Measurements from ENCODE around the gene TIMELESS. TPM values are rescaled to one million over a fixed set of nuclear protein-coding genes. Genes with fewer than 3 reads are reported as not detected.

The TIMELESS gene
- total RNA-seq, 4 donors from 2014 or later = 2.6 to 3.1 (median 3.0) TPM

DNA sequence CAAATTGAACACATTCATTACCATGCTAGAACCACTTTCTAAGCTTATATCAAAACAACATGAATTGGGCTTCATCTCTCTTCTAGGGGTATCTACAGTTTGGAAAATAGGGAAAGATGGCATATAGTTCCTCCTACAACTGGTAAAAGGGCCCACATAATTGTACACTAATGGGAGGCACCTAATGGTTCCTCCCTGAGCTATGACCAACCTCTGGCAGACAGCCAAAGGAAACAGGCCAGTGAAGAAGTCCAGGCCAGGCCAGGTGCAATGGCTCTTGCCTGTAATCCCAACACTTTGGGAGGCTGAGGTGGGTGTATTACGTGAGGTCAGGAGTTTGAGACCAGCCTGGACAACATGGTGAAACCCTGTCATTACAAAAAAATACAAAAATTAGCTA lies 63.4 kb downstream of the TIMELESS start:
- TF ChIP-seq, protein P1, sequence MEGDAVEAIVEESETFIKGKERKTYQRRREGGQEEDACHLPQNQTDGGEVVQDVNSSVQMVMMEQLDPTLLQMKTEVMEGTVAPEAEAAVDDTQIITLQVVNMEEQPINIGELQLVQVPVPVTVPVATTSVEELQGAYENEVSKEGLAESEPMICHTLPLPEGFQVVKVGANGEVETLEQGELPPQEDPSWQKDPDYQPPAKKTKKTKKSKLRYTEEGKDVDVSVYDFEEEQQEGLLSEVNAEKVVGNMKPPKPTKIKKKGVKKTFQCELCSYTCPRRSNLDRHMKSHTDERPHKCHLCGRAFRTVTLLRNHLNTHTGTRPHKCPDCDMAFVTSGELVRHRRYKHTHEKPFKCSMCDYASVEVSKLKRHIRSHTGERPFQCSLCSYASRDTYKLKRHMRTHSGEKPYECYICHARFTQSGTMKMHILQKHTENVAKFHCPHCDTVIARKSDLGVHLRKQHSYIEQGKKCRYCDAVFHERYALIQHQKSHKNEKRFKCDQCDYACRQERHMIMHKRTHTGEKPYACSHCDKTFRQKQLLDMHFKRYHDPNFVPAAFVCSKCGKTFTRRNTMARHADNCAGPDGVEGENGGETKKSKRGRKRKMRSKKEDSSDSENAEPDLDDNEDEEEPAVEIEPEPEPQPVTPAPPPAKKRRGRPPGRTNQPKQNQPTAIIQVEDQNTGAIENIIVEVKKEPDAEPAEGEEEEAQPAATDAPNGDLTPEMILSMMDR (IDR thresholded peaks at IDR 0.05) = no peak
- TF ChIP-seq POLR2A (IDR thresholded peaks at IDR 0.05) (no peak), EP300 (IDR thresholded peaks at IDR 0.05) (no peak), POLR2AphosphoS5 (IDR thresholded peaks at IDR 0.05) (no peak)
- Histone ChIP-seq H3K27me3 (no peaks in the 10 kb centered on the region), H3K36me3 (no peaks in the 10 kb centered on the region), H3K4me3 (no peak overlapping the region), H3K9me3 (no peaks in the 10 kb centered on the region), H3K27ac (no peak overlapping the region), H3K4me1 (no peaks in the 10 kb centered on the region)
- WGBS, 2 donors (ENCODE audit: low coverage in 1 of 2) = 100% methylated on average over 1 of the region's 1 CpG
- ATAC-seq = no peak

DNA sequence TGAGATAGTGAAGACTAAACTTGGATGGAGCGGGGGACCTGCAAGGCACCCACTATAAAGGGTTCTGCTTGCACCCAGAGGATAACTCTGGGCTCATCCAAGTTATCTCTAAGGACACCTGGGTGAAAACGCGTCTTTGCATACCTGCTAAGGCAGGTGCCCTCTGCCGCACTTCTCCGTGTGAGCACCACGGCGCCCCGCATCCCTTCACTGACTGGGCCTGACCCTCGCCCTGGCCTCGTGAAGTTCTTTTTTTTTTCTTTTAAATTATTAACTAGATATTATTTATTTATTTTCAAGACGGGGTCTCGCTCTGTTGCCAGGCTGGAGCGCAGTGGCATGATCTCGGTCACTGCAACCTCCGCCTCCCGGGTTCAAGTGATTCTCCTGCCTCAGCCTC lies 66.6 kb downstream of the TIMELESS start:
- no peak overlapping the region for H3K27ac ChIP-seq
- no peaks in the 10 kb centered on the region for H3K36me3 ChIP-seq
- WGBS, 2 donors (ENCODE audit: low coverage in 1 of 2) = 86 to 100% methylated on average over 1 to 14 of the region's 16 CpGs
- no peaks in the 10 kb centered on the region for H3K27me3 ChIP-seq
- H3K4me3 ChIP-seq = no peak overlapping the region
- no peaks in the 10 kb centered on the region for H3K4me1 ChIP-seq
- no peak for TF ChIP-seq EP300 (IDR thresholded peaks at IDR 0.05)
- TF ChIP-seq POLR2A (IDR thresholded peaks at IDR 0.05) = no peak
- no peak for TF ChIP-seq POLR2AphosphoS5 (IDR thresholded peaks at IDR 0.05)
- TF ChIP-seq, protein P1 (IDR thresholded peaks at IDR 0.05) = no peak
- H3K9me3 ChIP-seq = no peaks in the 10 kb centered on the region
- no peak for ATAC-seq

DNA sequence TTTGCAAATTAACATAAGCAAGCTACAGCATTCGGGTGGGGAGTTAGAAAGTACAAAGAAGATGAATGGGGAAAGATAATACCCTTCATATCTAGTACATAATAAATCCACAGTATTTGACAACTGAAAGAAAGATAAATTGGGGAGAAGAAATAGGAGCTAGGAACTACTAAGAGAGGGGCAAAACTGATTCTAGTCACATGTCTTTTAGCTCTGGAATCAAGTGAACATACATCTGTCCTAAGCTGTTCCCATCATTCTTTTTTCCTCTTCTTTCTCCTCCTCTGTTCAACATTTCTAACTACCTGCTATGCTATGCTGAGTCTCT lies 71.3 kb downstream of the TIMELESS start:
- 38% methylated on average over 1 of the region's 1 CpG; no CpG with 5 or more reads in 1 of the 2 donors for WGBS, 2 donors (ENCODE audit: low coverage in 1 of 2)
- no peak for TF ChIP-seq POLR2AphosphoS5 (IDR thresholded peaks at IDR 0.05)
- no peaks in the 10 kb centered on the region for H3K4me1 ChIP-seq

DNA sequence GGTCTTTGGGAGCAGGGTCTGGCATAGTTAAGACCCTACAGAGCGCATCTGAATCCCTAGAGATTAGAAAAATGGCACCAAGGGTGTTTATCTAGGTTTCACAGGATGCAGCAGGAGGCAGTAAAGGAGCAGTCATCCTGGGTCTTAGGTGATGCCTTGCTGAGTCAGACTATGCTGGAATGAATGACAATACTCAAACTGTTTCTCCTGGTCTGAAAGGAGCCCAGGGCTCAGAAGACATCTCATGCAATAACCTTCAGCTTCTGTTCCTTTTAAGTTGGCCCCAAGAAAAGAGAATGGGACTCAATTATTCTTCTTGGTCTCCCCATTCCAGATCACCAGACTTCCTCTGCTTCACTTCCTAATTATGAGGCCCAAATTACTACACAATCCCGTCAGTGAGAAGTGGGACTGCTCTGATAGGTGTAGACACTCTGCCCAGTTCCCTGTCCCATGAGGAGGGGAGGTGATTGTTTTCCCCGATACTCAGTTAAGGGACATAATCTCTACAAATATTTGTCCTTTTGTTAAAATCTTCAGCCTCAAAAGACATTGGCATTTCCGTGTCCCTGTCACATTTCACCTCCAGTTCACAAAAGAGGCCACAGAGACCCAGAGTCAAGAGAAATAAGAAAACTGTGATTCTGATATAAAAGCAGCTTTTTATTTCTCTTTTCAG lies 71.8 kb downstream of the TIMELESS start:
- Histone ChIP-seq H3K27me3 (no peaks in the 10 kb centered on the region), H3K9me3 (no peaks in the 10 kb centered on the region), H3K36me3 (no peaks in the 10 kb centered on the region), H3K4me1 (no peaks in the 10 kb centered on the region), H3K27ac (no peak overlapping the region), H3K4me3 (no peak overlapping the region)
- no peak for TF ChIP-seq POLR2AphosphoS5 (IDR thresholded peaks at IDR 0.05)
- TF ChIP-seq, protein P1 (IDR thresholded peaks at IDR 0.05) = no peak
- TF ChIP-seq POLR2A (IDR thresholded peaks at IDR 0.05) = no peak
- no peak for TF ChIP-seq EP300 (IDR thresholded peaks at IDR 0.05)
- WGBS, 2 donors (ENCODE audit: low coverage in 1 of 2) = 55 to 58% methylated on average over 2 to 4 of the region's 4 CpGs
- ATAC-seq = no peak

More for the DNA sequence above, 71.3 kb downstream of the TIMELESS start:
- Histone ChIP-seq H3K27ac (no peak overlapping the region), H3K9me3 (no peaks in the 10 kb centered on the region), H3K36me3 (no peaks in the 10 kb centered on the region), H3K4me3 (no peak overlapping the region), H3K27me3 (no peaks in the 10 kb centered on the region)
- no peak for ATAC-seq

DNA sequence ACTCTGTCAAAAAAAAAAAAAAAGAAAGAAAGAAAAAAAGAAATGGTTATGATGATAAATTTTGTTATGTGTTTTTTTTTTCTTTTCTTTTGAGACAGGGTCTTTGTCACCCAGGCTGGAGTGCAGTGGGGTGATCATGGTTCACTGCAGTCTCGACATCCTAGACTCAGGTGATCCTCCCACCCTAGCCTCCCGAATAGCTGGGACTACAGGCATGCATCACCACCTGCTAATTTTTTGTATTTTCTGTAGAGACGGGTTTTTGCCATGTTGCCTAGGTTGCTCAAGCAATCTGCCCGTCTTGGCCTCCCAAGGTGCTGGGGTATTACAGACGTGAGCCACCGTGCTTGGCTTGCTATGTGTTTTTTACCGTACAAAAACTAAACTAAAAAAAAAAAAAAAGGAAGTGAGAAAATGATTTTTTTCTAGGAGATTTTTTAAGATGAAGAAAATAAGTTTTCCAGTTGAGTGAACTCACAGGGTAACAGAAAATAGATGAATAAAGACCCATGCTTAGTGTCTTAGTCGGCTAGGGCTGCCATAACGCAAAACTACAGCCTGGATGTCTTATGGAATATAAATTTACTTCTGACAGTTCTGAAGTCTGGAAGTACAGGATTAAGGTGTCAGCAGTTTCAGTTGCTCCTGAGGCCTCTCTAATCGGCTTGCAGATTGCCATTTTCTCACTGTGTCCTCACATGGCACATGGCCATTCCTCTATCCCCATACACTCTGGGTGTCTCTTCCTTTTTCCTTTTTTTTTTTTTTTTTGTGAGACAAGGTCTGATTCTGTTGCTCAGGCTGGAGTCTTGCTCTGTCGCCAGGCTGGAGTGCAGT lies 73.4 kb downstream of the TIMELESS start:
- Histone ChIP-seq H3K36me3 (no peaks in the 10 kb centered on the region), H3K4me1 (no peaks in the 10 kb centered on the region), H3K9me3 (no peaks in the 10 kb centered on the region), H3K27ac (no peak overlapping the region), H3K4me3 (no peak overlapping the region), H3K27me3 (no peaks in the 10 kb centered on the region)
- TF ChIP-seq POLR2AphosphoS5 (IDR thresholded peaks at IDR 0.05) (no peak), POLR2A (IDR thresholded peaks at IDR 0.05) (no peak), EP300 (IDR thresholded peaks at IDR 0.05) (no peak)
- TF ChIP-seq, protein P1 (IDR thresholded peaks at IDR 0.05) = no peak
- ATAC-seq = no peak
- WGBS, 2 donors (ENCODE audit: low coverage in 1 of 2) = 56 to 69% methylated on average over 8 to 10 of the region's 11 CpGs

Data from gastroesophageal sphincter (tissue), 4 donors.